RWPE1 (cell line): ENCODE data around the gene MFAP5.

Source experiments
- CTCF ChIA-PET: fragments of 350-600 bp; sonication (Branson Sonifier 250); formaldehyde crosslinking; extraction: SDS; loops from one replicate; lab custom pipeline; 2021; lab: Yijun Ruan, JAX
- POLR2A ChIA-PET: fragments of 400-600 bp; formaldehyde crosslinking; extraction: SDS; loops from one replicate; lab custom pipeline; 2020; ENCODE audit warnings: antibody characterized with exemption; ENCODE audit not compliant: low non-redundant PET; lab: Yijun Ruan, JAX
- DNase-seq: peaks from one replicate; pipeline ENCODE4 v3.0.0; 2012; ENCODE audit warnings: low spot score
- H3K27ac ChIP-seq: fragments of 450-650 bp; 2 replicates; pipeline ENCODE4 v1.5.1; 2017
- TF ChIP-seq, protein P1 (sequence below): fragments of 450-650 bp; conservative IDR thresholded peaks from 2 replicates; pipeline ENCODE4 v1.5.1; 2017; ENCODE audit warnings: low read depth, mild to moderate bottlenecking

Gene MFAP5

DNA sequence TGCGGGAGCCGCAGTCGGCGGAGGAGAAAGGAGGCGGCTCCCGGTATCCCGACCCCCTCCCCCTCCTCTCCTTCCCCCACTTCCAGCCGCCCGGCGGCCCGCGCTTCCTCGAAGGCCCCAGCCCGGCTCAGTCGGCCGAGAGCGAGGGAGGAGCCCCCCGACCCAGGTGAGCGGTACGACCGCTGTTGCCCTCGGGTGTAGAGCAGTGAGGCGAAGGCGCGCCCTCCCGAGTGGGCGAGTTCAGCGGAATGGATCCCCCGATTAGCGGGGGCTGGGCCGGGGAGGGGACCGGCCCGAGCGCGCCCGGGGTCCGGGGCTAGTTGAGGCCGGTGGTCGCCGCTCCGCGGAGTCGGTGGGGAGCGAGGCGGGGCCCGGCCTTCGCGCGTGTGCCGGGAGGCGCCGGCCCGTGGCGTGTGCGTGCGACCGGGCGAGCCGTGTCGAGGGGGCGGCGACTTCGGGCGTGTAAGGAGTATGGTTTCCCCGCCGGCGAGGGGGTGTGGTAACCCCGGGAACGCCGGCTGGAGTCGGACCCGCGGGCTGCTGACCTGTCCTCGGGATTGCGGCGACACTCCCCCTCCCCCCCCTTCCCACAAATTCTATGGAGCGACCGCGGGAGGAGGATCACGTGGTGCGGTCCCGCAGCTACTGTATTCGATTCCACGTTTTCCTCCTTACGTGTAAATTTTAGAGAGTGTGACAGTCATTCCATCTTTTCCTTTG lies 35.7 kb upstream of the MFAP5 start:
- ChIA-PET POLR2A (no interaction called here), CTCF (no interaction called here)
- DNase-seq, result peak; percentile 42
- H3K27ac ChIP-seq, result peak overlapping the region; percentile 82
- TF ChIP-seq, protein P1, sequence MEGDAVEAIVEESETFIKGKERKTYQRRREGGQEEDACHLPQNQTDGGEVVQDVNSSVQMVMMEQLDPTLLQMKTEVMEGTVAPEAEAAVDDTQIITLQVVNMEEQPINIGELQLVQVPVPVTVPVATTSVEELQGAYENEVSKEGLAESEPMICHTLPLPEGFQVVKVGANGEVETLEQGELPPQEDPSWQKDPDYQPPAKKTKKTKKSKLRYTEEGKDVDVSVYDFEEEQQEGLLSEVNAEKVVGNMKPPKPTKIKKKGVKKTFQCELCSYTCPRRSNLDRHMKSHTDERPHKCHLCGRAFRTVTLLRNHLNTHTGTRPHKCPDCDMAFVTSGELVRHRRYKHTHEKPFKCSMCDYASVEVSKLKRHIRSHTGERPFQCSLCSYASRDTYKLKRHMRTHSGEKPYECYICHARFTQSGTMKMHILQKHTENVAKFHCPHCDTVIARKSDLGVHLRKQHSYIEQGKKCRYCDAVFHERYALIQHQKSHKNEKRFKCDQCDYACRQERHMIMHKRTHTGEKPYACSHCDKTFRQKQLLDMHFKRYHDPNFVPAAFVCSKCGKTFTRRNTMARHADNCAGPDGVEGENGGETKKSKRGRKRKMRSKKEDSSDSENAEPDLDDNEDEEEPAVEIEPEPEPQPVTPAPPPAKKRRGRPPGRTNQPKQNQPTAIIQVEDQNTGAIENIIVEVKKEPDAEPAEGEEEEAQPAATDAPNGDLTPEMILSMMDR, result no peak

DNA sequence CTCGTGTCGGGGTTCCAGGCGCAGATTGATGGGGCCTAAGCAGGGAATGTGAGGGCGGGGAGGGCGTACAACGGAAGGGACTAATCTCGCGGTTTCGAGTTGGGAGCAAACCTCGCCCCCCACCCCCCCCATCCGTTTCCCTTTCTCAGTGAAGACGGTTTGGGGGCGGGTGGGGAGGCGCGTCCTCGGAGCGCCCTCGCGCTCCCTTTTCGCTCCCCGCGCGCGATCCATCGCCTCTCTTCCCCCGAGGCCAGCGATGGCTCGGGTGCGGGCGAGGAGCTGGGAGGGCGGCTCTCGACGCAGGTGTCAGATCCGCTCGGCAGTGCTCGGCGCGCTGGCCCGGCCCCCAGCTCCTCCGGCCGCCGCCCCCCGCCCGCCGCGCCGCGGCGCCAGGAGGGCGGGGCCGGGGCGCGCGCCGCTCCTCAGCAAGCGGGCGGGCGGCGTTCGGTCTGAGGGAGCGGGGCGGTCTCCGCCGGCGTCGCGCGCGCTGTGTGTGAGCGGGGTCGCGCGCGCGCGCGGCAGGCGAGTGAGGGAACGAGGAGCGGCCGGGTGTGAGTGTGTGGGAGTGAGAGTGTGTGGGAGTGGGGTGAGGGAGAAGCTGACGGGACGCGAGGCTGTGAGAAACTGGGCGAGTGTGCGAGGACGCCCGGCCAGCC lies 35.0 kb upstream of the MFAP5 start, which contains the start of gene RIMKLB:
RIMKLB (plus strand) TSS at position 516 of the 656 bp plus-strand sequence. CDS start 15,876 bp downstream, outside the sequence.
- ChIA-PET CTCF (no interaction called here), POLR2A (no interaction called here)
- peak within 1 kb of the TSS; percentile 82 for H3K27ac ChIP-seq

DNA sequence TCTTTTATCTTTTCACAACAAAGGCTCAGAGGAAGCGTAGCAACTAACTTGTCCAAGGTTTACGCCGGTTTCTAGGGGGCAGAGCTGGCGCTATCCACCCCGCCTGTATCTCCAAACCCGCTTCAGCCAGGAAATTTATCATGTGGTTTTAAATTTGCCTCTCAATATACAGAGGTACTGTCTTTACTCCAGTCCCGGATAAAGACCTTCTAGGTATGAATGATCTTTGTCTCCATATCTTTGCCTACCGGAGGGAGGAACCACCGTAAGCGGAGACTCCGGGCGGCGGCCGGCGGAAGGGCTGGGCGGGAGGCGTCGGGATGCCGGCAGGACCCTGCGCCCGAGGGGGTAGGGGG lies 34.5 kb upstream of the MFAP5 start:
- ChIA-PET CTCF (no interaction called here), POLR2A (no interaction called here)
- TF ChIP-seq, protein P1, result no peak
- DNase-seq, result peak; percentile 12
- peak overlapping the region; percentile 82 for H3K27ac ChIP-seq

More for the DNA sequence above, 35.0 kb upstream of the MFAP5 start, which contains the start of gene RIMKLB:
- TF ChIP-seq, protein P1, result no peak
- DNase-seq, result peak; percentile 55

DNA sequence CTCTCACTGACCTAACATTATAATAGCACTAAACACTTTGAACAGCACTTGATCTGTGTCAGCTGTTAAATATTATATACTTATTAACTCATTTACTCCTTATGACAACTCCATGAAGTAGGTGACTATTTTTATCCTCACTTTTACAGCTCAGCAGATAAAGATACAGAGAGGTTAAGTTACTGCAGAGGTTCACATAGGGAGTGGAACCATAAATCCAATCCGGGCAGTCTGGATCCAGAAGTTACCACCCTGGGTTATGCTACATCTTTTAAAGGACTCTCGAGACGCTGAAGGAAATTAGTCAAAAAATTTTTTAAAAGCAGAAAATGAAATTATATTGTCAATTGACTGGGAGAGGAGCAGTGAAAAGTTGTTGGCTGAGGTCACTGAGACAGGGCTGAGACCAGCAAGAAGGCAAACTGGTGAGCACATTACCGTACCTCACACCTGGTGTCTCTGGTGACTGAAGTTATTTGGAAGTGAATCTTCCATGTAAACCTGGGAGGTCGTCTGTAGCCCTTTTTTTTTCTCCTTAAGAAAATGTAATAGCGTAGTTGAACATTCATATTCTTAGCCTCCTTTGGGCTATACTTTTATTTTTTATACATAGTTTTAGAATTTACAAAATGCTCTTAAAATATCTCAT lies 33.9 kb upstream of the MFAP5 start:
- H3K27ac ChIP-seq, result no peak overlapping the region
- TF ChIP-seq, protein P1, result no peak
- CTCF ChIA-PET, result no interaction called here
- POLR2A ChIA-PET, result no interaction called here
- DNase-seq, result no peak

DNA sequence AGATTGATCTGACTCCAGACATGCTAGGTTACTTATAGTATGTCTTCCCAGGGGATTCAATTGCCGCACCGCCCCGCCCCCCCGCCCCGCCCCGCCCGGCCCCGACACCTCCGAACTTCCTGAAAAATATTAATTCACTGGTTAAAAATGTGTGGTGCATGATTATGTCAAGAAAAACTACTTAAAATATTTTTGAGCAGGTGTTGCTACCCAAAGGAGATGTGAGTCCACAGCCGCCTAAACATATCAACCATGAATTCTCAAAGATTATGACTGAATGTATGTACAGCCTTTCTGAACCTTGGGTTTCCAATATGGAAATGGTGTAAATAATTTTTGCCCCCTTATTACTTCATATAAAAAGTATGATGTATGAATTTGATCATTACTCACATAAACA lies 32.5 kb upstream of the MFAP5 start:
- no peak for DNase-seq
- ChIA-PET POLR2A (no interaction called here), CTCF (interaction anchor here (0.6 kb wide), 1 partner anchor 244 kb away, joined by 8 read pairs; no protein-coding TSS in a partner anchor)
- no peak overlapping the region for H3K27ac ChIP-seq
- TF ChIP-seq, protein P1, result no peak

DNA sequence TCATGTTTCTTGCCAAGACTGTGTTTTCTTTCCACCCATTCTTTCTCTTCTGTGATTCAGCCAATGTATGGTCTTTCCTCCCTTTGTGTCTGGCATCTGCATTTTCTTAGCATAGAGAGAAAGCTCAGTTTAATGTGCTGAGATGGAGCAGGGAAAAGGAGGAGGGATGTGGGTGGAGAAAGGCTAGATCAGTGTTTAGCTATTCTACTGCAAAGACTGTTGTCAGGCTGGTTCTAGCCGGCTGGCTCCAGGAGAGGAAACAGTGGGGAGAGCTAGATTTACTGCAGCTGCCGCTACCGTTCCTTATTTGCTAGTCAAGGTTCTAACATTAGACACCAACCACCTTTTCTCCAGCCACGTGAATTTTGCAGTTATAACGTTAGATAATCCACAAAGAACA lies 29.9 kb upstream of the MFAP5 start:
- no peak overlapping the region for H3K27ac ChIP-seq
- TF ChIP-seq, protein P1, result no peak
- DNase-seq, result no peak
- CTCF ChIA-PET, result no interaction called here
- POLR2A ChIA-PET, result no interaction called here
